Measurements from ENCODE around the gene ITSN1. TPM values are rescaled to one million over a fixed set of nuclear protein-coding genes. Genes with fewer than 3 reads are reported as not detected.

The ITSN1 gene
- total RNA-seq, 1 experiment from 2014 or later: 88.5 TPM

DNA sequence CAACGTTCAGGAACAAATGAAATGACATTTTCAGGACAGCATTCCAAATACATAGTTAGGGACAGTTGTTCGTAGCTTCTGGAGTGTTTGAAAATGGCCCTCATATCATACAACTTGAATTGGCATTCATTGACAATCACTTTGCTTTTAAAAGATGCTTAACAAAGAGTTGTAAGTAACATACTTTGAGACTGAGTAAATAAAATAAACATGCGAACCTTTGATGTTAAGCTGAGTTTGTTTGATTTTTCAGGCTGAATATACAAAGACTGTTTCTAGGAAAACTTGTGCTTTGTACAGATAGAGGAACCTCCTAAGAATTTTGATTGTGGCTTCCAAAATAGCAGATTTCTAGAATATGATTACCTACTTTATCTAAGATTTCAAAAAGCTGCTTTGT is 45.3 kb downstream of the ITSN1 start:
- peak in 1 of 2 experiments; percentile 24 for DNase-seq
- Mint-ChIP-seq H3K27ac (ENCODE audit: unreplicated experiment) (peak overlapping the region; percentile 81), H3K9me3 (ENCODE audit: unreplicated experiment) (no peaks in the 10 kb centered on the region), H3K4me3 (ENCODE audit: unreplicated experiment) (no peak overlapping the region), H3K27me3 (ENCODE audit: insufficient read depth, unreplicated experiment) (no peaks in the 10 kb centered on the region), H3K4me1 (ENCODE audit: low read depth, unreplicated experiment) (peaks cover 69% of the 10 kb centered on the region), H3K36me3 (ENCODE audit: insufficient read depth, unreplicated experiment) (peaks cover 6% of the 10 kb centered on the region)
- intact Hi-C loops (cut with micrococcal nuclease; ENCODE audit: unreplicated experiment): no loop called here
- Histone ChIP-seq H3K4me3 (ENCODE audit: low read depth, low read length) (no peak overlapping the region), H3K27me3 (replicated peaks; ENCODE audit: control insufficient read depth, insufficient read depth, low read length) (no peaks in the 10 kb centered on the region), H3K36me3 (ENCODE audit: control insufficient read depth, insufficient read depth, low read length) (no peaks in the 10 kb centered on the region), H3K9me3 (no peaks in the 10 kb centered on the region), H3K4me1 (peaks cover 66% of the 10 kb centered on the region)
- ChIA-PET POLR2A (no interaction called here), CTCF (interaction anchor here (0.7 kb wide), 1 partner anchor 97 kb away, joined by 3 read pairs; no protein-coding TSS in a partner anchor)
- BruUV-seq (replicated peaks): no TSS peak
- TF ChIP-seq, protein P1, sequence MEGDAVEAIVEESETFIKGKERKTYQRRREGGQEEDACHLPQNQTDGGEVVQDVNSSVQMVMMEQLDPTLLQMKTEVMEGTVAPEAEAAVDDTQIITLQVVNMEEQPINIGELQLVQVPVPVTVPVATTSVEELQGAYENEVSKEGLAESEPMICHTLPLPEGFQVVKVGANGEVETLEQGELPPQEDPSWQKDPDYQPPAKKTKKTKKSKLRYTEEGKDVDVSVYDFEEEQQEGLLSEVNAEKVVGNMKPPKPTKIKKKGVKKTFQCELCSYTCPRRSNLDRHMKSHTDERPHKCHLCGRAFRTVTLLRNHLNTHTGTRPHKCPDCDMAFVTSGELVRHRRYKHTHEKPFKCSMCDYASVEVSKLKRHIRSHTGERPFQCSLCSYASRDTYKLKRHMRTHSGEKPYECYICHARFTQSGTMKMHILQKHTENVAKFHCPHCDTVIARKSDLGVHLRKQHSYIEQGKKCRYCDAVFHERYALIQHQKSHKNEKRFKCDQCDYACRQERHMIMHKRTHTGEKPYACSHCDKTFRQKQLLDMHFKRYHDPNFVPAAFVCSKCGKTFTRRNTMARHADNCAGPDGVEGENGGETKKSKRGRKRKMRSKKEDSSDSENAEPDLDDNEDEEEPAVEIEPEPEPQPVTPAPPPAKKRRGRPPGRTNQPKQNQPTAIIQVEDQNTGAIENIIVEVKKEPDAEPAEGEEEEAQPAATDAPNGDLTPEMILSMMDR (IDR thresholded peaks at IDR 0.05; ENCODE audit: insufficient read depth in 1 of 2, low read depth in 1 of 2, low read length in 1 of 2, severe bottlenecking in 1 of 2, unreplicated experiment in 1 of 2): no peak

DNA sequence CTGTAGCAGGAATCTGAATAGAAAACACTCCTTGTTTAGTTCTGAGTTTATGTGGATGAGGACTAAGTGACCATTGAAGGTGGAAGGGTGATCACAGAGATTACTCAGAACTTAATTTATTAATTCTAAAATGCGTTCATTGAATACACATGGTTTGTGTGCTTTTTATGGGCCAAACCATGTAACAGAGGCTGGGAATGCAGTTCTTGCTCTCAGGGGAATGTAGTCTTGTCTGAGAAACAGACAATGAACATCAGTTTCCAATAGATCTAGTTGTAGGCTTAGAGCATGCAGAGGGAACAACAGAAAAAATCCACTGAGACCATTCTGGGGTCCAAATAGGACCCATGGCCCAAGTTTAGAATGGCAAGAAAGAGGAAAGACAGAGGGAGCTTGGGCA is 46.1 kb downstream of the ITSN1 start:
- Mint-ChIP-seq H3K4me1 (ENCODE audit: low read depth, unreplicated experiment) (peaks cover 62% of the 10 kb centered on the region), H3K27ac (ENCODE audit: unreplicated experiment) (peak overlapping the region; percentile 81), H3K9me3 (ENCODE audit: unreplicated experiment) (no peaks in the 10 kb centered on the region), H3K36me3 (ENCODE audit: insufficient read depth, unreplicated experiment) (peaks cover 6% of the 10 kb centered on the region), H3K27me3 (ENCODE audit: insufficient read depth, unreplicated experiment) (no peaks in the 10 kb centered on the region), H3K4me3 (ENCODE audit: unreplicated experiment) (peak overlapping the region; percentile 42)
- CTCF ChIA-PET: no interaction called here
- Histone ChIP-seq H3K4me3 (ENCODE audit: low read depth, low read length) (no peak overlapping the region), H3K4me1 (peaks cover 59% of the 10 kb centered on the region), H3K9me3 (no peaks in the 10 kb centered on the region), H3K36me3 (ENCODE audit: control insufficient read depth, insufficient read depth, low read length) (no peaks in the 10 kb centered on the region), H3K27me3 (replicated peaks; ENCODE audit: control insufficient read depth, insufficient read depth, low read length) (no peaks in the 10 kb centered on the region)
- no peak for DNase-seq
- POLR2A ChIA-PET: no interaction called here
- TF ChIP-seq, protein P1 (IDR thresholded peaks at IDR 0.05; ENCODE audit: insufficient read depth in 1 of 2, low read depth in 1 of 2, low read length in 1 of 2, severe bottlenecking in 1 of 2, unreplicated experiment in 1 of 2): no peak
- intact Hi-C loops (cut with micrococcal nuclease; ENCODE audit: unreplicated experiment): no loop called here
- no TSS peak for BruUV-seq (replicated peaks)

DNA sequence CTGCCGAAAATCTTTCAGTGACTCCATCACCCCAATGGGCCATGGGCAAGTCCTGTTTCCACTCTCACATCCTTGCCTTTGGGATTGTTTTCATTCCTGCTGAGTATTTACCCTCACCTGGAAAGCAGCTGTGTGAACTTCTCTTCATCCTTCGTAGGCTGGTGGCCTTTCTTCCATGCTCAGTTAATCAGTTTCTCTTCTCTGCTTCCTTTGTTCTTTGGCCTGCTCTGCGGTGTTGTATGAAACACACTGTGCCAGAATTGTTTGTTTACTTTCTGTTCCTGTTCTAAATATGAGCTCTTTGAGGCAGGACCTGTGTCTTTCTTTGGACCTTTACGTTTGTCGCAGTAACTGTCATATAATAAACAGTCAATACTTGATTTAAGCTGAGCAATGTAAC is 48.6 kb downstream of the ITSN1 start:
- TF ChIP-seq, protein P1 (IDR thresholded peaks at IDR 0.05; ENCODE audit: insufficient read depth in 1 of 2, low read depth in 1 of 2, low read length in 1 of 2, severe bottlenecking in 1 of 2, unreplicated experiment in 1 of 2): no peak
- BruUV-seq (replicated peaks): no TSS peak
- Histone ChIP-seq H3K4me1 (peaks cover 46% of the 10 kb centered on the region), H3K9me3 (no peaks in the 10 kb centered on the region), H3K4me3 (ENCODE audit: low read depth, low read length) (no peak overlapping the region), H3K27me3 (replicated peaks; ENCODE audit: control insufficient read depth, insufficient read depth, low read length) (no peaks in the 10 kb centered on the region), H3K36me3 (ENCODE audit: control insufficient read depth, insufficient read depth, low read length) (no peaks in the 10 kb centered on the region)
- Mint-ChIP-seq H3K4me1 (ENCODE audit: low read depth, unreplicated experiment) (peaks cover 41% of the 10 kb centered on the region), H3K36me3 (ENCODE audit: insufficient read depth, unreplicated experiment) (peaks cover 6% of the 10 kb centered on the region), H3K9me3 (ENCODE audit: unreplicated experiment) (no peaks in the 10 kb centered on the region), H3K27ac (ENCODE audit: unreplicated experiment) (peak overlapping the region; percentile 1), H3K27me3 (ENCODE audit: insufficient read depth, unreplicated experiment) (no peaks in the 10 kb centered on the region), H3K4me3 (ENCODE audit: unreplicated experiment) (no peak overlapping the region)
- ChIA-PET POLR2A (no interaction called here), CTCF (interaction anchor here (0.6 kb wide), 1 partner anchor 67 kb away, joined by 3 read pairs; no protein-coding TSS in a partner anchor)
- DNase-seq: no peak
- intact Hi-C loops (cut with micrococcal nuclease; ENCODE audit: unreplicated experiment): no loop called here

All from Caco-2 (cell line).